HEK293 (cell line): ENCODE measurements around the gene NOP10.

Source experiments
- CTCF ChIP-seq: fragments of 450-650 bp; formaldehyde crosslinking; IDR thresholded peaks from 2 replicates; pipeline ENCODE4 v1.5.1; 2016; ENCODE audit warnings: missing biosample characterization, missing genetic modification characterization
- ELK4 ChIP-seq: IDR thresholded peaks from 2 replicates; pipeline ENCODE4 v1.6.1; 2011; ENCODE audit warnings: mild to moderate bottlenecking, low read depth, low read length, borderline replicate concordance
- GLI4 ChIP-seq: fragments of 450-650 bp; formaldehyde crosslinking; IDR thresholded peaks from 2 replicates; pipeline ENCODE4 v1.5.1; 2016; ENCODE audit warnings: missing biosample characterization, missing genetic modification characterization
- KLF17 ChIP-seq: fragments of 450-650 bp; formaldehyde crosslinking; IDR thresholded peaks from 2 replicates; pipeline ENCODE4 v1.5.1; 2016; ENCODE audit warnings: missing biosample characterization, missing genetic modification characterization
- MEIS1 ChIP-seq: sonication (generic); formaldehyde crosslinking; IDR thresholded peaks from 2 replicates; pipeline ENCODE4 v1.8.1; 2022; ENCODE audit warnings: missing genetic modification reagents, mild to moderate bottlenecking, borderline replicate concordance
- ZNF121 ChIP-seq: fragments of 450-650 bp; formaldehyde crosslinking; IDR thresholded peaks from 2 replicates; pipeline ENCODE4 v1.5.1; 2016; ENCODE audit warnings: missing biosample characterization, missing genetic modification characterization
- ZNF350 ChIP-seq: fragments of 450-650 bp; formaldehyde crosslinking; IDR thresholded peaks from 2 replicates; pipeline ENCODE4 v1.5.0; 2017; ENCODE audit warnings: missing biosample characterization, mild to moderate bottlenecking, missing genetic modification characterization
- ZNF391 ChIP-seq: fragments of 450-650 bp; formaldehyde crosslinking; IDR thresholded peaks from 2 replicates; pipeline ENCODE4 v1.5.1; 2016; ENCODE audit warnings: low read depth, missing biosample characterization, missing genetic modification characterization, borderline replicate concordance
- ZNF549 ChIP-seq: fragments of 450-650 bp; IDR thresholded peaks from 2 replicates; pipeline ENCODE4 v1.5.1; 2018; ENCODE audit warnings: missing biosample characterization, missing genetic modification characterization, mild to moderate bottlenecking, inconsistent platforms, moderate library complexity
- ZNF792 ChIP-seq: fragments of 450-650 bp; formaldehyde crosslinking; IDR thresholded peaks from 2 replicates; pipeline ENCODE4 v1.5.1; 2016; ENCODE audit warnings: missing biosample characterization, missing genetic modification characterization

- TF ChIP-seq CTCF (tag by site-specific recombination) (no peak), ZNF350 (tag by site-specific recombination) (no peak), GLI4 (no peak), KLF17 (tag by site-specific recombination) (no peak), ZNF792 (no peak), MEIS1 (CRISPR knock-in tag) (no peak), ELK4 (no peak), ZNF549 (tag by site-specific recombination) (no peak), ZNF121 (tag by site-specific recombination) (no peak), ZNF391 (tag by site-specific recombination) (no peak)
Measured at GRCh38 chr15:34347951-34348638, 5.2 kb upstream of the NOP10 start.
